Activated CD8-positive, alpha-beta memory T cell treated with anti-CD3 and anti-CD28 coated beads for 24 hours (primary cell): ENCODE results near the gene POLD4.
"Not testable (repeated sequence)": the region's sequence is repeated elsewhere in the genome, so short reads cannot be mapped to it uniquely, and the experiment has no call there.

Source experiments
- DNase-seq: peaks from one replicate; pipeline ENCODE4 v3.0.0-alpha.2; 2020

The POLD4 gene

DNA sequence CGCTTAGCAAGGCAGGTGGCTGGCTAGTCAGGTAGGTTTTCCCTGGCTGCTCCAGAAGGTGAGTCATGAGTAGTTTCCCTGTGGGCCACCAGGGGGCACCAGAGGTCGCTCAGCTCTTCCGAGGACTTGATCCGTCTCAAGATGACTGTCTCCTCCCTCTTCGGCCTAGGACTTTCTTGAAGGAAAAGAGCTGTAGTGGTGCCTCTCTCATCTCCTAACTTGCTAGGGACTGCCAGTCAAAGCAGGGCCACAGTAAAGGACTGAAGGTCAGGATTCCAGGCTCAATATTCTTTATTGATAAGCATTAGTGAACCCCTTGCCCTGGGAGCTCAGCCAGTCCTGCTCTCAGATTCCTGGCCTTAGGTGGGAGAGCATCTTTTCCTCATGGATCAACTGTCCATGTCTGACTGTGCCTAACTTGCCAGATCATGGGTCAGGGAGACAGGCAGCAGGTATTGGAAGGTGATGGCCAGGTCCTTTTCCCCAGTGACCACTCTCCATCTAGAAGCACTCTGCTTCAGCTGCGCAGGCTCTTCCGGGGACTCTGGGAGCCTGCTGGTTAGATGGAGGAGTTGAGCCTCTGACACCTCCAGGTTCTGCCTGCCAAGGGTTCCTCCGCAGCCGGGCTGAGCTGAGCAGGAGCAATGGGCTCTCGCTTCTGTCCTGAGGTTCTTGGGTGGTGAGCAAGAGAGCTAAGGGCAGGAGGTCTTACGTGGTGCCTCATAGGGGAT is 1.9 kb downstream of the POLD4 start:
- peak; percentile 79 for DNase-seq

- DNase-seq = no peak
Measured at GRCh38 chr11:67349928-67350465, 3.3 kb downstream of the POLD4 start.

DNA sequence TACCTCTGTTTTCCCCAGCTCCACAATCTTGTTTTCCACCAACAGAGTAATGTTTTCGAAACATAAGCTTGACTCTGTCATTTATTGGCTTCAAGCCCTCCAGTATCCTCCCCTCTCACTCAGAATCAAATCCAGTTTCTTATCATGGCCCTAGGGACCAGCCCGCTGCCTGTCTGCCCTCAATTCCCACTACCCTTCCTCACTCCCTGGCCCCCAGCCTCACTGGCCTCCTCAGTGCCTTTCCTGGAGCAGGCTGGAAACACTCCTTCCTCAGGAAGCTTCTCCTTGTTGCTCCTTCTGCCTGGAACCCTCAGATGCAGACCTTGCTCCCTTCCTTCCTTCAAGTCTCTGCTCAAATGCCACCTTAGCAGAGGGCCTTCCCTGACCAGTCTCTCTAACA is 3.9 kb downstream of the POLD4 start:
- DNase-seq = no peak

GRCh38 chr11:67349036-67349435 is 4.3 kb downstream of the POLD4 start:
- no peak for DNase-seq

DNA sequence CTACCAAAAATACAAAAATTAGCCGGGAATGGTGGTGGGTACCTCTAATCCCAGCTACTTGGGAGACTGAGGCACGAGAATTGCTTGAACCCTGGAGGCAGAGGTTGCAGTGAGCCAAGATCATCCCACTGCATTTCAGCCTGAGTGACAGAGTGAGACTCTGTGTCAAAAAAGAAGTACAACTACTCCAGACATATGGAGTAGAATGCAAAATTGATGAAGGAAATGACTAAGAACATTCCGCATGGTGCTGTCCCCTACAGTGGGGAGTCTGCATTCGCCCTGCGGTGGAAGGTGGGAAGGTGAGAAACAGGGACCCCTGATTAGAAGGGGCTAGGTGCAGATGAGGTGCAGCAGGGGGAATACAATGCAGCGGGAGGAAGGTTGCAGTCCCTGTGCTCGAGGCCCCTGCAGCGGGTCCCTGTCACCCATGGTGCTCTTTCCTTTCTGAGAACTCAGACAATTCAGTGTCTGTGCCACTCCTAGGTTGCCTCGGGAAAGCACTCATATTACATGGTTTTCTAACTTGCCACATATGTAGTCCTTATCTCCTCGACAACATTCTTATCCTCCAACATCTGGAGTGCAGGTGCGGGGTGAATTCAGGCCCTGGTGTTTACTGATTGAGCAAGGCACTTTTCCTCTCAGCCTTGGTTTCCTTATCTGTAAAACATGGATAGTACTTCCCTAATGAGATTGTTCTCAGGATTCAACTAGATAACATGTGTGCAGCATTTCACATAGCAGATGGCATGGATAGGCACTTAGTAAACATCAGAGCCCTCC is 5.2 kb downstream of the POLD4 start:
- DNase-seq = no peak

GRCh38 chr11:67345920-67346819 is 7.2 kb downstream of the POLD4 start:
- no peak for DNase-seq

GRCh38 chr11:67345247-67345919 is 8.0 kb downstream of the POLD4 start:
- no peak for DNase-seq

GRCh38 chr11:67344264-67344663 is 9.1 kb downstream of the POLD4 start:
- DNase-seq = no peak

GRCh38 chr11:67337257-67337656 is 16.1 kb downstream of the POLD4 start:
- no peak for DNase-seq

DNA sequence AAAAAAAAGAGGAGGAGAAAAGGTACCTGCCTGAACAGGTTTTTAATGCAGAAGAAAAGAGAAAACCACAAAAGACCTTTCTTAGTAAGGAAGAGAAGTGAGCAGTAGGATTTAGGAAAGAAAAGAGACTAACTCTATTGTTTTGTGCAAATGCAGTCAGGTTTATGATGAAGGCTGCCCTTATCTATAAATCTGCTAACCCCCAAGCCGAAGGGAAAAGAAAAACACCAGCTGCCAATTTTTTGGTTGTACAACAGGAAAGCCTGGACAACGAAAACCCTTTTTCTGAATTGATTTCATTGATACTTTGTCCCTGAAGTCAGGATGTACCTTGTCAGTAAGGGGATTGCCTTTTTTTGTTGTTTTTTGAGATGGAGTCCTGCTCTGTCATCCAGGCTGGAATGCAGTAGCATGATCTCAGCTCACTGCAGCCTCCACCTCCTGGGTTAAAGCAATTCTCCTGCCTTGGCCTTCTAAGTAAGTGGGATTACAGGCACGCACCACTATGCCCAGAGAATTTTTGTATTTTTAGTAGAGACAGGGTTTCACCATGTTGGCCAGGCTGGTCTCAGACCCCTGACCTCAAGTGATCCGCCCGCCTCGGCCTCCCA is 21.2 kb downstream of the POLD4 start:
- no peak for DNase-seq

DNA sequence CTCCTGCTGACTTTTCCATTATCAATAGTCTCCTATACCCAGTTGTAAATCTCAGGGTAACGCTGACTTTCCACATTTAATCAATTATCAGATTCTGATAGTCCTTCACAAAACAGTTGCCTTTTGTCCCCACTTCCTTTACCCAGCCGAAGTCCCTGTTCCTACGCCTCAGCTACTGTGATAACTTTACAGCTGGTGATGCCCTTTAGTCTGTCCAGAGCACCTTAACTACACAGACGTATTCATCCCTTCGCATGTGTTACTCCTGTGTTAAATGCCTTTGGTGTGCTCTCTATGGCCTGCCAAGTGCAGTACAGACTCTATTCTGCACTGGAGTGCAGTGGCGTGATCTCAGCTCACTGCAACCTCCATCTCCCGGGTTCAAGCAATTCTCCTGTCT is 29.8 kb downstream of the POLD4 start:
- DNase-seq = no peak

GRCh38 chr11:67322049-67322448 is 31.3 kb downstream of the POLD4 start:
- no peak for DNase-seq

- no peak for DNase-seq
Measured at GRCh38 chr11:67321313-67321871, 32.0 kb downstream of the POLD4 start.

DNA sequence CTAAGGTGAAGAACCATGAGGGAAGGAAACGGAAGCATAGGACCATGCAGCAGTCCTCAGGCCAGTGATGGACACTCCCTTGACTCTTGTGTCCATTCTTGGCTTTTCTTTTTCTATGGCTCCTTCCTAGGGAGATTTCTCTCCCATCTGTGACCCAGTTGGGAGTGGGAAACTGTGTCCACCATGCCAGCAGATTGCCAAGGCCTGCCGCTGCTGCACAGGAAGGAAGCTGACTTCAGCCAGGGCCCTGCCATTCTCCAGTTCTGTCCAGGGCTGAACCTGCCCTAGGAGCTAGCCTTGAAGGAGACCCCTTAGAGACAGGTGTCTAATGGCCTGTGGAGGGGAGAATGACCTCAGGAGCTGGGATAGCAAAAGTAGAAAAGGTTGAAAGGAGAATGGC is 32.7 kb downstream of the POLD4 start:
- no peak for DNase-seq

DNA sequence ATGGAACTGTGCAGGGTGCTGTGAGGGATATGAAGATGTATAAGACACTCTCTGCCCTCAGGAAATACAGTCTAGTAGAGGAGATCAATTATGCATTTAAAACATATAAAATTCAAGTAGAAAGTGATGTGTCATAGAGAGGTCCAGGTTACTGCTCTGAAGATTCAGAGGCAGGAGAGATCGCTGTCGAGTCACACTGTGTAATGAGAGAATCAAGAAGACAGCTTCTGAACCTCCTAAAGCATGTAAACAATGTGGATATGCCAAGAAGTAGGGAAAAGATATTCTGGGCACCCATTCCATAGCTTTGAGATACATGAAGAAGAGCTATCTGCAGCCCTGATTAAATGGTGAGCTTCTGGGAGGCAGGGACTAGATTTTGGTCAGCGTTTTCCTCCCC is 33.3 kb downstream of the POLD4 start:
- no peak for DNase-seq

DNA sequence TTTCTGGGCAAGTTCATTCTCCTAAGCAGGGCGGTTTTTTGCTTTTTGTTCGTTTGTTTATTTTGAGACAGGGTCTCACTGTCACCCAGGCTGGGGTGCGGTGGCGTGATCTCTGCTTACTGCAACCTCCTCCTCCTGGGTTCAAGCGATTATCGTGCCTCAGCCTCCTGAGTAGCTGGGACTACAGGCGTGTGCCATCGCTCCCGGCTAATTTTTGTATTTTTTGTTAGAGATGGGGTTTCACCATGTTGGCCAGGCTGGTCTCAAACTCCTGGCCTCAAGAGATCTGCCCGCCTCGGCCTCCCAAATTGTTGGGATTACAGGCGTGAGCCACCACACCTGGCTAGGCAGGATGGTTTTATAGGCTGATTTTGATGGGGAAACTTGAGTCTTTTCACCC is 34.5 kb downstream of the POLD4 start:
- DNase-seq = not testable (repeated sequence)

DNA sequence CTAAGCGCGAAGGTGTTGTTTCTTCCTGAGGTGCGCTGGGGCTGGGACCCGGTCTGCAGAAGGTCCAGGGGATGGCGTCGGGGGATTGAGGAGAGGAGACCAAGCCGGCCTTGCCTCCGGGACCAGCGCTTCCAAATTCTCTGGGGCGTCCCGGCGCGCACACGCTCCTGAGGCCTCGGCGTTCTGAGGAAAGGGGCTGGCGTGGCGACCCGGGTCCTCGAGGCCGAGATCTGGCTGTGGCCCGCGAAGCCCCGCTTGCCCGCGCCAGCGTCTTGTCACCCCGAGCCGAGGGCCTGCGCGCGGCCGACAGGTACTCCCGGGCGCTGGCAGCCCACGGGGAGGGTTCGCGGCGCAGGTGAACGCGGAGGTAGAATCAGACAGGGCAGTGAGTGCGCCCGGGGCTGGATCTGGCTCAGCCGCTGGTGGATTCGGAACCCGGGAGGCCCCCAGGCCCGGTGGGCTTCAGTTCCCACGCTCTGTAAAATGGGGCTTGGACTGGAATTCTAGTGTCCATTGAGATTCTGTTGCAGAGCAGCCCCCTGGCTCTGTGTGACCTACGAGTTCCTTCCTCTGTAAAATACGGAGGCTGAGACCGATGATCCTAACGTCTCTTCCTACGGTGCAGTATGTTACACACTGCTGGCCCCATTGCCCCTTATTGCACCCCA is 35.3 kb downstream of the POLD4 start:
- no peak for DNase-seq

GRCh38 chr11:67317205-67317887 is 36.0 kb downstream of the POLD4 start:
- DNase-seq = peak; percentile 100

DNA sequence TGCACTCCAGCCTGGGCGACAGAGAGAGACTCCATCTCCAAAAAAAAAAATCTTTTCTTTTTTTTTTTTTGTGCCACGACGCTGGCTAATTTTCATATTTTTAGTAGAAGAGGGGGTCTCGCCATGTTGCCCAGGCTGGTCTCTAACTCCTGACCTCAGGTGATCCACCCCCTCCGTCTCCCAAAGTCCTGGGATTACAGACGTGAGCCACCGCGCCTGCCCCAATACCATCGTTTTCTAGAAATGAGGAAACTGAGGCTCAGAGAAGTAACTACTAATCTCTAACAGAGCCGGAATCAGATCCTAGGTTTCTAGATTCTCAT is 36.5 kb downstream of the POLD4 start:
- no peak for DNase-seq

DNA sequence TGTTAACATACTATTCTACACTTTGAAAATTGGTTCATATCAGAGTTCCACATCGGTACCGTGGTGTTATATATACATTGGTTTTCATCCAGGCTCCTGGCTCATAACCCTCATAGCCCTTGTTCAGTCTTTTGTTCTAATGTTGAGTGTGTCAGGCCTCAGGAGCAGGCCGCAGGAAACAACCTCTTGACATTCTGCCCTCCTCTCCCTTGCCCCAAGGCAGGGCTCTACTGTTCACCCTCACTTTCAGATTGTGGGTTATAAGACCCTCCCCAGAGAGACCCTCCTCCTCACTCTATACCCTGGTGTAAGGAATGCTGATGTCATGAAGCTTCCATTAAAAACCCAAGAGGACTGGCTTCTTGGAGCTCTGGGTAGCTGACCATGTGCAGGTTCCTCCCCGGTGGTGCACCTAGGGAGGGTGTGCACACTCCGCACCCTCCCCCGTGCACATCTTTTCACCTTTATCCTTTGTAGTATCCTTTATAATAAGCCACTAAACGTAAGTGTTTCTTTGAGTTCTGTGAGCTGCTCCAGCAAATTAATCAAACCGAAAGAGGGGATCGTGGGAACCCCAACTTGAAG is 37.9 kb downstream of the POLD4 start:
- DNase-seq = no peak
